Panc1 (cell line): ENCODE results near the gene RABGAP1L. TPM values are rescaled to one million over a fixed set of nuclear protein-coding genes. Genes with fewer than 3 reads are reported as not detected.

Experiments
- ATAC-seq: fragments of 200-7000 bp; cut with Tn5 transposase; 2 replicates; pipeline ENCODE4 v1.9.1; 2020; ENCODE audit warnings: mild to moderate bottlenecking, moderate library complexity
- BruUV-seq: library from RNA; stranded (reverse); fragments of 400-500 nt; replicated peaks from 2 replicates; lab custom pipeline; 2021; lab: Mats Ljungman, UMichigan
- CTCF ChIA-PET: fragments of 300-600 bp; sonication (Branson Sonifier 250); formaldehyde crosslinking; loops from one replicate; lab custom pipeline; 2022; ENCODE audit warnings: antibody characterized with exemption; lab: Charles Lee
- POLR2A ChIA-PET: fragments of 300-600 bp; sonication (Branson Sonifier 250); formaldehyde crosslinking; loops from one replicate; lab custom pipeline; 2022; ENCODE audit warnings: antibody characterized with exemption; lab: Charles Lee
- DNase-seq: peaks from one replicate; pipeline ENCODE4 v3.0.0-alpha.2; 2010; ENCODE audit warnings: low read depth, low spot score
- H3K27ac ChIP-seq: 2 replicates; pipeline ENCODE4 v1.5.1; 2011; ENCODE audit warnings: mild to moderate bottlenecking, low read length, inconsistent platforms
- H3K27me3 ChIP-seq: fragments of 200-500 bp; sonication (Bioruptor generic); 2 replicates; pipeline ENCODE4 v1.6.0; 2014; ENCODE audit warnings: low read length, inconsistent platforms; ENCODE audit not compliant: control insufficient read depth, insufficient read depth
- H3K36me3 ChIP-seq: fragments of 200-500 bp; sonication (Bioruptor generic); 2 replicates; pipeline ENCODE4 v1.5.1; 2014; ENCODE audit warnings: inconsistent platforms, mild to moderate bottlenecking, low read length, moderate library complexity; ENCODE audit not compliant: control insufficient read depth, insufficient read depth
- H3K4me1 ChIP-seq: 2 replicates; pipeline ENCODE4 v1.5.1; 2011; ENCODE audit warnings: inconsistent platforms, mild to moderate bottlenecking, low read length, moderate library complexity; ENCODE audit not compliant: control insufficient read depth, insufficient read depth
- H3K4me3 ChIP-seq, 2 experiments: 2 replicates each; pipeline ENCODE4 v1.5.1; 2011 to 2012; ENCODE audit warnings: low read depth in 2 of 2, low read length in 2 of 2, mild to moderate bottlenecking in 2 of 2, inconsistent platforms in 1 of 2, moderate library complexity in 1 of 2
- H3K9me3 ChIP-seq: fragments of 200-500 bp; sonication (Bioruptor generic); 2 replicates; pipeline ENCODE4 v1.5.1; 2014; ENCODE audit warnings: low read depth, mild to moderate bottlenecking, inconsistent platforms, low read length, moderate library complexity; ENCODE audit not compliant: control insufficient read depth, insufficient read depth
- CTCF ChIP-seq: fragments of 450-650 bp; IDR thresholded peaks from 2 replicates; pipeline ENCODE4 v1.5.1; 2017; ENCODE audit warnings: mild to moderate bottlenecking
- POLR2AphosphoS5 ChIP-seq: IDR thresholded peaks from 2 replicates; pipeline ENCODE4 v1.6.1; 2012; ENCODE audit warnings: mild to moderate bottlenecking, low read depth, low read length, moderate library complexity
- REST ChIP-seq, 2 experiments: IDR thresholded peaks; 2 replicates each; pipeline ENCODE4 v1.6.1; 2011 to 2012; ENCODE audit warnings: low read depth in 2 of 2, control low read depth in 1 of 2, low read length in 1 of 2, mild to moderate bottlenecking in 1 of 2, moderate library complexity in 1 of 2; ENCODE audit not compliant: insufficient read depth in 1 of 2
- SIN3A ChIP-seq: IDR thresholded peaks from 2 replicates; pipeline ENCODE4 v1.6.1; 2012; ENCODE audit warnings: low read depth, mild to moderate bottlenecking, low read length, moderate library complexity, borderline replicate concordance; ENCODE audit not compliant: insufficient read depth
- TCF7L2 ChIP-seq: IDR thresholded peaks from 2 replicates; pipeline ENCODE4 v1.6.1; 2011; ENCODE audit warnings: mild to moderate bottlenecking, low read depth, low read length, inconsistent platforms
- in situ Hi-C: cut with HindIII; loops from 2 replicates; pipeline ENCODE4 v1.10.0; 2016; ENCODE audit warnings: low sequenced_read_pairs, low pct_unique_long_range_greater_than_20kb
- intact Hi-C: fragments of 100-400 bp; cut with micrococcal nuclease; formaldehyde crosslinking; loops from one replicate; pipeline ENCODE4 v1.10.0; 2022; ENCODE audit not compliant: unreplicated experiment
- total RNA-seq: library from RNA; stranded (reverse); gene quantifications from one replicate; pipeline ENCODE4 v1.2.1, GENCODE V29; 2021; ENCODE audit not compliant: unreplicated experiment

The RABGAP1L gene
- total RNA-seq, 1 experiment from 2014 or later, result 37.0 TPM

- no TSS peak for BruUV-seq
- intact Hi-C loops (no loop called here), in situ Hi-C loops (no loop called here)
- no peaks in the 10 kb centered on the region for H3K4me1 ChIP-seq
- no peak for TF ChIP-seq TCF7L2
- no peak for TF ChIP-seq SIN3A
- no peak for TF ChIP-seq REST (IDR thresholded peaks at IDR 0.05; ENCODE audit: insufficient read depth in 1 of 2, low read depth in 2 of 2, low read length in 1 of 2)
- no peak for TF ChIP-seq POLR2AphosphoS5
- TF ChIP-seq CTCF, result no peak
- POLR2A ChIA-PET, result no interaction called here
- DNase-seq (no peak), ATAC-seq (no peak)
- H3K4me3 ChIP-seq, result no peak overlapping the region
- CTCF ChIA-PET, result no interaction called here
- no peaks in the 10 kb centered on the region for H3K36me3 ChIP-seq
- H3K9me3 ChIP-seq, result no peaks in the 10 kb centered on the region
- H3K27ac ChIP-seq, result no peak overlapping the region
- H3K27me3 ChIP-seq, result no peaks in the 10 kb centered on the region
These were observed 783.4 kb downstream of the RABGAP1L start for GRCh38 chr1:174942547-174943255.

GRCh38 chr1:174946031-174946430 is 786.7 kb downstream of the RABGAP1L start:
- TF ChIP-seq SIN3A (no peak), CTCF (no peak), POLR2AphosphoS5 (no peak), REST (IDR thresholded peaks at IDR 0.05; ENCODE audit: insufficient read depth in 1 of 2, low read depth in 2 of 2, low read length in 1 of 2) (no peak), TCF7L2 (no peak)
- ATAC-seq, result no peak
- intact Hi-C loops (no loop called here), in situ Hi-C loops (no loop called here)
- no peak for DNase-seq
- Histone ChIP-seq H3K9me3 (no peaks in the 10 kb centered on the region), H3K27ac (no peak overlapping the region), H3K27me3 (no peaks in the 10 kb centered on the region), H3K4me3 (no peak overlapping the region), H3K36me3 (no peaks in the 10 kb centered on the region), H3K4me1 (no peaks in the 10 kb centered on the region)
- CTCF ChIA-PET, result no interaction called here
- POLR2A ChIA-PET, result no interaction called here
- BruUV-seq, result TSS peak; percentile 64
